ENCODE measurements around the gene SRRD. TPM values are rescaled to one million over a fixed set of nuclear protein-coding genes. Genes with fewer than 3 reads are reported as not detected.

The SRRD gene
- total RNA-seq, 4 donors from 2014 or later, result 12.7 to 20.5 (median 15.2) TPM

DNA sequence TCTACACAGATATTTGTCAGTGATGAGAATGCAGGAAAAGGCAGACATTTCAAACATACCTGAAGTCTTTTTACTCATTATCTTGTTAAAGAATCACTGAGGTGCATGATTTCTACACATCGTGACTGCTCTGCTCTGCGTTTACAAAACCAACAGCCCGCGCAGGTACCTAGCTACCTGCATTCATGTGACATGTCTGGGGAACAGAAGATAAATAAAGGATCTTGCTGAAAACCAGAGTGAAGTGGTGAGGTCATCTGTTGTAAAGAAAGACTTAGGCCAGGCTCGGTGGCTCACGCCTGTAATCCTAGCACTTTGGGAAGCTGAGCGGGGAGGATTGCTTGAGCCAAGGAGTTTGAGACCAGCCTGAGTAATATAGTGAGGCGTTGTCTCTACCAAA is 38.9 kb upstream of the SRRD start:
- Histone ChIP-seq H3K27me3 (no peaks in the 10 kb centered on the region), H3K27ac (replicated peaks in 1 of 4) (no peak overlapping the region), H3K36me3 (peaks cover 0 to under 1% (median 0%) of the 10 kb centered on the region in 4 donors), H3K4me3 (no peak overlapping the region), H3K4me1 (peaks cover 0 to 17% (median 9%) of the 10 kb centered on the region in 4 donors), H3K9me3 (no peaks in the 10 kb centered on the region)
- TF ChIP-seq, protein P1, sequence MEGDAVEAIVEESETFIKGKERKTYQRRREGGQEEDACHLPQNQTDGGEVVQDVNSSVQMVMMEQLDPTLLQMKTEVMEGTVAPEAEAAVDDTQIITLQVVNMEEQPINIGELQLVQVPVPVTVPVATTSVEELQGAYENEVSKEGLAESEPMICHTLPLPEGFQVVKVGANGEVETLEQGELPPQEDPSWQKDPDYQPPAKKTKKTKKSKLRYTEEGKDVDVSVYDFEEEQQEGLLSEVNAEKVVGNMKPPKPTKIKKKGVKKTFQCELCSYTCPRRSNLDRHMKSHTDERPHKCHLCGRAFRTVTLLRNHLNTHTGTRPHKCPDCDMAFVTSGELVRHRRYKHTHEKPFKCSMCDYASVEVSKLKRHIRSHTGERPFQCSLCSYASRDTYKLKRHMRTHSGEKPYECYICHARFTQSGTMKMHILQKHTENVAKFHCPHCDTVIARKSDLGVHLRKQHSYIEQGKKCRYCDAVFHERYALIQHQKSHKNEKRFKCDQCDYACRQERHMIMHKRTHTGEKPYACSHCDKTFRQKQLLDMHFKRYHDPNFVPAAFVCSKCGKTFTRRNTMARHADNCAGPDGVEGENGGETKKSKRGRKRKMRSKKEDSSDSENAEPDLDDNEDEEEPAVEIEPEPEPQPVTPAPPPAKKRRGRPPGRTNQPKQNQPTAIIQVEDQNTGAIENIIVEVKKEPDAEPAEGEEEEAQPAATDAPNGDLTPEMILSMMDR (IDR thresholded peaks at IDR 0.05), result no peak
- 90% methylated on average over 8 of the region's 8 CpGs for WGBS
- no peak for DNase-seq (ENCODE audit: extremely low spot score)
- intact Hi-C loops (cut with DNase I), result no loop called here

DNA sequence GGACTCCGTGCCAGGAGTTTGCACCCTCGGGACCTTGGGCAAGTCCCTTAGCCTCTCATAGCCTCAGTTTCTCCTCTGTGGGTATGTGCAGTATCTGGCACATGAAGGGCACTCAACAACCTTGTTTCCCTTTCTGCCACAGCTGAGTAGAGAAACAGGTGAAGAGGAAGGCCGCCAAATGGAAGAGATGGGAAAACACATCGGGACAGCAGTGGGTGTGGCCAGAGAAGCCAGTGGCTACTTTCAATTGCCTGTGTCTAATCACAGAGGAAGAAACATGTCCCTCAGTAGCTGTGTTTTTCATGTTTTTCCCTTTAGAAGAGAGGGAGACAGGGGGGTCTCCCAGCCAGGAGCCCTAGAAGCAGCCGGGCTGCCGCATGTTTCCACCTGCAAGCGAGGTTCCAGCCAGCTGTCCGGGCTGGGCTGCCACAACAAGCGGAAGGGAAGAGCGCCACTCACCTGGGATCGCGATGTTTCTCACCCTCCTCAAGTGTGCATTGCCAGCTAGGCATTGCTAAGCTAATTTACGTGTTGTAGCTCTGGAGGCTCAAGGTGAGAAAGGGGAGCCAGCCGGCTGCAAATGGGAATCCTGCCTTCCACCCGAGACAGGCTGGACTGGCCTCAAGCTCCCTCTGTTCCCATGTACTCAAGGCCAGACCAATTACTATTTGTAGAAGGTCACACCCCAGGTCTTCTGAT is 38.0 kb upstream of the SRRD start:
- Histone ChIP-seq H3K4me1 (peaks cover 0 to 17% (median 9%) of the 10 kb centered on the region in 4 donors), H3K27me3 (no peaks in the 10 kb centered on the region), H3K4me3 (no peak overlapping the region), H3K9me3 (no peaks in the 10 kb centered on the region), H3K27ac (replicated peaks in 1 of 4) (no peak overlapping the region), H3K36me3 (peaks cover 0 to 10% (median 8%) of the 10 kb centered on the region in 4 donors)
- TF ChIP-seq, protein P1 (IDR thresholded peaks at IDR 0.05), result no peak
- TF ChIP-seq POLR2AphosphoS5 (IDR thresholded peaks at IDR 0.05) (no peak), EP300 (IDR thresholded peaks at IDR 0.05) (no peak)
- WGBS, result 82% methylated on average over 15 of the region's 15 CpGs
- intact Hi-C loops (cut with DNase I), result no loop called here
- DNase-seq (ENCODE audit: extremely low spot score), result no peak

DNA sequence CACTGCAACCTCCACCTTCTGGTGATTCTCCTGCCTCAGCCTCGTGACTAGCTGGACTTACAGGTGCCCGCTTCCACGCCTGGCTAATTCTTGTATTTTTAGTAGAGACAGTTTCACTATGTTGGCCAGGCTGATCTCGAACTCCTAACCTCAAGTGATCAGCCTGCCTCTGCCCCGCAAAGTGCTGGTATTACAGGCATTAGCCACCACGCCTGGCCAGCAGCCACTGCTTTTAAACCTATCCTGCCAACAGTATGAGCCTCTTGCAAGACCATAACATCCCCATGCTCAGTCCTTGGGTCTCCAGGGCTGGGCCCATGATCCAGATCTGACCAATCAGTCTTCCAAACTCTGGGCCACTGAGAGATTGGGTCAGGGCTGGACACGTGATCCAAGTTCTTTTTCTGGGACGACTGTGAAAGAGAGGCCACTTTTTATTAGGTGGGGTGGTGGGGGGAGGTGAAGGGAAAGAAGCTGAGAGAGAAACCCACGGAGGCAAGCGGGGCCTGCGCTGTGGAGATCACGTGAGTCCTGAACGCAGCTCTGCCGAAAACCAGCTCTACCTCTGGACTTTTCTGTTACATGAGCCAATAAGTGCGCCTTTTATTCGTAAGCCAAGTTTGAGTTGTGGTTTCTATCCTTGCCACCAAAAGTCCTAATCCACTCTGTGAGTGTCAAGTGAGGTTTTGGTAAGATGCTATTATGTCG is 36.7 kb upstream of the SRRD start:
- intact Hi-C loops (cut with DNase I), result no loop called here
- Histone ChIP-seq H3K27me3 (no peaks in the 10 kb centered on the region), H3K4me1 (peaks cover 0 to 17% (median 9%) of the 10 kb centered on the region in 4 donors), H3K27ac (replicated peaks in 1 of 4) (no peak overlapping the region), H3K4me3 (no peak overlapping the region), H3K36me3 (peaks cover 0 to 22% (median 20%) of the 10 kb centered on the region in 4 donors), H3K9me3 (no peaks in the 10 kb centered on the region)
- DNase-seq (ENCODE audit: extremely low spot score), result no peak
- TF ChIP-seq, protein P1 (IDR thresholded peaks at IDR 0.05), result no peak
- TF ChIP-seq EP300 (IDR thresholded peaks at IDR 0.05) (no peak), POLR2A (IDR thresholded peaks at IDR 0.05; ENCODE audit: low read depth) (no peak), POLR2AphosphoS5 (IDR thresholded peaks at IDR 0.05) (no peak)
- 76% methylated on average over 17 of the region's 17 CpGs for WGBS

DNA sequence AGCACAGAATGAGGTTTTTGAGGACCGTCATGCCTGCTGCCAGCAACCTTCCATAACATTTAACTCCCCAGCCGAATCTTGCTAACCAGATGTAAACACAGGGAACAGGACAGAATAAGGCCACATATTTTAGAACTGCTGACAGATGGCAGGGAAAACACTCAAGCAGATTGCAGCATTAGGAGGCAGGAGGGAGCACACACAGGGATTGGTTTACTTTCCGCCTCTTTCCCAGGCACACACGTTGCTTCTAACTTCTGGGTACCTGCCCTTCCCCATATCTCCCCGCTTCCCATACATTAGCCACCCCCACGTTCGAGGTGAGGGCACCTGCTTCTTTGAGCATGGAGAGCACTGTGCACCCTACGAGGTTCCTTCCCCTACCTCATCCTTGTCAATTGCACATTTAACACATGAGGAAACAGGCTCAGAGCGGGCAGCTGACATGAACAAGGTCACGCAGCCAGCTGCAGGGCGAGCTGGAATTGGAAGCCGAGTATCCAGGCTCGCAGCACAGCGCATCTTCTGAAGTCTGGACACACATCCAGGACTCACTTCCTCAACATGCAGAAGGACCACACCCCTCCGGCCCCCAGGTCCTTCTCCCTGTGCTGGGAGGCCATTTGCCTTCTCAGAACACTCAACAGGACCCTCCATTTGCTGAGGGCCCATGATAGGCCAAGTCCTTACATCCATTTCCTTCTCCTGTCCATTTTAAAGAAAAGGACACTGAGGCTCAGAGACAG is 35.9 kb upstream of the SRRD start:
- intact Hi-C loops (cut with DNase I), result no loop called here
- 62% methylated on average over 15 of the region's 15 CpGs for WGBS
- peaks cover 0 to 17% (median 9%) of the 10 kb centered on the region in 4 donors for H3K4me1 ChIP-seq
- TF ChIP-seq POLR2AphosphoS5 (IDR thresholded peaks at IDR 0.05) (no peak), EP300 (IDR thresholded peaks at IDR 0.05) (no peak), POLR2A (IDR thresholded peaks at IDR 0.05; ENCODE audit: low read depth) (no peak)
- TF ChIP-seq, protein P1 (IDR thresholded peaks at IDR 0.05), result no peak
- no peak for DNase-seq (ENCODE audit: extremely low spot score)
- H3K4me3 ChIP-seq, result no peak overlapping the region
- peaks cover 4 to 30% (median 28%) of the 10 kb centered on the region in 4 donors for H3K36me3 ChIP-seq
- no peaks in the 10 kb centered on the region for H3K9me3 ChIP-seq
- H3K27ac ChIP-seq (replicated peaks in 1 of 4), result peak overlapping the region in 1 of 4 donors; percentile 33
- no peaks in the 10 kb centered on the region for H3K27me3 ChIP-seq
